Esophagus muscularis mucosa (tissue), 4 donors: ENCODE data around the gene SOWAHA. TPM values are rescaled to one million over a fixed set of nuclear protein-coding genes. Genes with fewer than 3 reads are reported as not detected.

Experiments
- DNase-seq: peaks from one replicate; pipeline ENCODE4 v3.0.0-alpha.2; 2017; ENCODE audit errors: extremely low spot score
- H3K27ac ChIP-seq, 4 donors: fragments of 200-600 bp; sonication (generic); replicated peaks in 1 of 4; 1 replicate in 3 of 4; 2 replicates in 1 of 4; pipeline ENCODE4 v1.5.1; 2016 to 2019; ENCODE audit warnings: mild to moderate bottlenecking in 1 of 4
- H3K27me3 ChIP-seq, 4 donors: fragments of 200-600 bp; sonication (generic); one replicate each; pipeline versions ENCODE4 v1.5.1 to v1.6.0; 2016 to 2019
- H3K36me3 ChIP-seq, 4 donors: fragments of 200-600 bp; sonication (generic); one replicate each; pipeline ENCODE4 v1.5.1; 2016 to 2019
- H3K4me1 ChIP-seq, 4 donors: fragments of 200-600 bp; sonication (generic); one replicate each; pipeline ENCODE4 v1.5.1; 2016 to 2019
- H3K4me3 ChIP-seq, 4 donors: fragments of 200-600 bp; sonication (generic); 1 replicate in 2 of 4; 2 replicates in 2 of 4; pipeline ENCODE4 v1.5.1; 2016 to 2019; ENCODE audit warnings: mild to moderate bottlenecking in 4 of 4, moderate library complexity in 1 of 4
- H3K9me3 ChIP-seq, 4 donors: fragments of 200-600 bp; sonication (generic); 1 replicate in 3 of 4; 2 replicates in 1 of 4; pipeline ENCODE4 v1.5.1; 2016 to 2019
- CTCF ChIP-seq, 3 experiments: fragments of 200-600 bp in 2 of 3; fragments of 450-650 bp in 1 of 3; sonication (generic) in 2 of 3; IDR thresholded peaks; one replicate each; pipeline ENCODE4 v1.5.1; 2017 to 2019; ENCODE audit warnings: antibody characterized with exemption in 3 of 3, mild to moderate bottlenecking in 2 of 3, moderate library complexity in 1 of 3
- EP300 ChIP-seq: sonication (generic); formaldehyde crosslinking; IDR thresholded peaks from one replicate; pipeline ENCODE4 v1.6.1; 2017; ENCODE audit warnings: antibody characterized with exemption
- POLR2A ChIP-seq: fragments of 450-650 bp; IDR thresholded peaks from one replicate; pipeline ENCODE4 v1.6.1; 2017; ENCODE audit warnings: antibody characterized with exemption, moderate library complexity, mild to moderate bottlenecking, low read depth
- POLR2AphosphoS5 ChIP-seq, 2 donors: sonication (generic); formaldehyde crosslinking; IDR thresholded peaks; one replicate each; pipeline ENCODE4 v1.6.1; 2017; ENCODE audit warnings: antibody characterized with exemption in 2 of 2
- WGBS: methylation state at CpG from one replicate; pipeline ENCODE4 v1.1.5; 2018; 5-methylcytosine and 5-hydroxymethylcytosine counted together
- intact Hi-C: fragments of 100-400 bp; cut with DNase I; formaldehyde crosslinking; loops from one replicate; pipeline ENCODE4 v1.15.1; 2023
- total RNA-seq, 4 donors: library from RNA; depleted of rRNA; stranded (reverse); fragments of >200 nt; gene quantifications; one replicate each; pipeline versions ENCODE4 v1.1.0 to v1.2.1, GENCODE V29; 2016

The SOWAHA gene
- total RNA-seq, 4 donors from 2014 or later = 0.06 to 0.83 (median 0.15) TPM

DNA sequence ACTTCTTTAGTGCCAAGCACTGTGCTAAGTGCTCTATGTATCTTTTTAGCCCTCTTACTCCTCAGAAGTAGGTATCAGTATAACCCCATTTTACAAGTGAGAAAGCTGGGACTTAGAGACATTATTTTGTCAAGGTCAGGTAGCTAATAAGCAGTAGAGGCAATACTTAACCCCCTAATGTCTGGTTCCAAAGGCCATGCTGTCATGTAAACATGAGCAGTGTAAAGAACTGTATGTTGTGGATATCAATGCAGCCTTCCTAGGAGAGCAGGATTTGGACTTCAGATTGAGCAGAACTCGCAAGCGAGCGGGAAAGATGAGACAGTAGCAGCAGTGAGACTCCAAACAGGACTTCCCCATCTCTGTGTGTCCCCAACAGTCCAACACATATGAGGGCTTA lies 21.0 kb downstream of the SOWAHA start:
- H3K27me3 ChIP-seq = no peaks in the 10 kb centered on the region
- no peak for TF ChIP-seq POLR2A
- TF ChIP-seq CTCF (IDR thresholded peaks at IDR 0.05) = no peak
- TF ChIP-seq EP300 = no peak
- no peak for TF ChIP-seq POLR2AphosphoS5 (IDR thresholded peaks at IDR 0.05)
- 100% methylated on average over 3 of the region's 3 CpGs for WGBS
- H3K27ac ChIP-seq = no peak overlapping the region
- intact Hi-C loops = loop anchor here (5.0 kb wide), 2 partner anchors 33 to 48 kb away; partner anchors contain the start of genes GDF9 and UQCRQ
- no peaks in the 10 kb centered on the region for H3K36me3 ChIP-seq
- no peak for DNase-seq
- peaks cover 9 to 20% (median 18%) of the 10 kb centered on the region in 4 donors for H3K4me1 ChIP-seq
- H3K9me3 ChIP-seq = no peaks in the 10 kb centered on the region
- no peak overlapping the region for H3K4me3 ChIP-seq

DNA sequence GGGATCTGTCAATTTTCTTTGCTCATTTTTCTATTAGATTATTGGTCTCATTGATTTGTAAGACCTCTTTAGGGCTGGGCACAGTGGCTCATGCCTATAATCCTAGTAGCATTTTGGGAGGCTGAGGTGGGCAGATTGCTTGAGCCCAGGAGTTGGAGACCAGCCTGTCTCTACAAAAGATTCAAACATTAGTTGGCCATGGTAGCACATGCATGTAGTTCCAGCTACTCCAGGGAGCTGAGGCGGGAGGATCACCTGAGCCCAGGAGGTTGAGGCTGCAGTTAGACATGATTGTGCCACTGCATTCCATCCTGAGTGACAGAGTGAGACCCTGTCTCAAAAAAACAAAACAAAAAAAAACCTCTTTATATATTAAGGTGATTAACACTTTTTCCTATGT lies 23.8 kb downstream of the SOWAHA start:
- H3K27ac ChIP-seq = no peak overlapping the region
- DNase-seq = no peak
- 91% methylated on average over 1 of the region's 1 CpG for WGBS
- no peaks in the 10 kb centered on the region for H3K9me3 ChIP-seq
- TF ChIP-seq EP300 = no peak
- no peak for TF ChIP-seq CTCF (IDR thresholded peaks at IDR 0.05)
- TF ChIP-seq POLR2AphosphoS5 (IDR thresholded peaks at IDR 0.05) = no peak
- no peak for TF ChIP-seq POLR2A
- intact Hi-C loops = no loop called here
- H3K27me3 ChIP-seq = no peaks in the 10 kb centered on the region
- no peaks in the 10 kb centered on the region for H3K36me3 ChIP-seq
- H3K4me1 ChIP-seq = peaks cover 0 to 17% (median 16%) of the 10 kb centered on the region in 4 donors
- H3K4me3 ChIP-seq = no peak overlapping the region

DNA sequence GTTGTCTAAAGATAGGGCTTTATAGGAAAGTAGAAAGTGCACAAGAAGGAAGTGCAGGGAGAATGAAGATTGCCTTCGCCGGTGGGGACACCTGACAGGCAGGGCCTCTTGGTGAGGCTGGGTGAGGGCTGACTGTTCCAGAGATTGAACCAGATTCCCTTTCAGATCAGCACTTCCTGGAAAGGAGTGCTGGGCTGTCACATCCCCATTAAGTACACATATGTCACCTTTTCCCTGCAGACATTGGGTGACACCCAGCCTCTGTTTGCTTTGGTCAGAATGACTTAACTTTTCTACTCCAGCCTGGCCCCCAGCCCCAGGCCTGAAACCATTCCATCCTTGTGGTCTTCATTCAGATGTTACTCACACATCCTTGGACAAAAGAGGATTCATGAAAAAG lies 24.8 kb downstream of the SOWAHA start:
- DNase-seq = no peak
- peaks cover 0 to 17% (median 16%) of the 10 kb centered on the region in 4 donors for H3K4me1 ChIP-seq
- H3K36me3 ChIP-seq = no peaks in the 10 kb centered on the region
- TF ChIP-seq POLR2A (no peak), CTCF (IDR thresholded peaks at IDR 0.05) (no peak), EP300 (no peak)
- no peaks in the 10 kb centered on the region for H3K9me3 ChIP-seq
- H3K27me3 ChIP-seq = no peaks in the 10 kb centered on the region
- 81% methylated on average over 2 of the region's 2 CpGs for WGBS
- no peak overlapping the region for H3K4me3 ChIP-seq
- H3K27ac ChIP-seq = no peak overlapping the region
- intact Hi-C loops = no loop called here

DNA sequence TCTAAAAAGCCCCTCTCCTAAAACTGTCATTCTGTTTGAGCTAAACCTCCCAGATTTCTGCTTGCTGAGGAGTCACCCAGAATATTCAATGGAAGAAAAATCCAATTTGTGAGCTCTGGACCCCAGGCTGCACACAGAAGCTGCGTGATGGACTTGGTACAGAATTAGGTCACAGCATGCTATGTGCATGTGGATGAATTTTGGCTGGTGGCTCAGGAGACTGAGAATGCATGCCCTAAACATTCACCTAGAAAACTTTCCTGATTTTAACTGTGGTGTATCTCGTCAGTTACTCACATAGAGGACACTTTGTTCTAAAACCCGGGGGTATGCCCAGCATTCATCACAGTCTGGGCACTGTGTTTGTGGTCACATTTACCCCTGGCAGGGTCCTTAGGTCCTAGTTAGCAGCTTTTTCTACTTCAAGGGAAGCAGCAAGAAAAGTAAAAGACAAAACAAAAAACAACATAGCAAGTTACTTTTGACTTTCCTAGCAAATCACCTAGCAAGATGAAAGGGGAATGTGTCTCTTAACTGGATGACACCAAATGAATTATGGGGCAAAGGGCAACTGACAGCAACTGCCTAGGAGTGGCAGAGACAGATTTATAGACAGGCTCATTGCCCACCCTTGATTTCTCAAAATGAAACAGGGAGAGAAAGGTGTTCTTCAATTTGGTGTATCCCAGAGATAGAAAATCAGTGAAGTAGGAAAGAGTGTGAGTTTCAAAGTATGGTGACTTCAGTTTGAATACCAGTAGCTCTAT lies 25.6 kb downstream of the SOWAHA start:
- DNase-seq = no peak
- 81% methylated on average over 3 of the region's 3 CpGs for WGBS
- Histone ChIP-seq H3K27me3 (no peaks in the 10 kb centered on the region), H3K4me1 (peaks cover 0 to 17% (median 16%) of the 10 kb centered on the region in 4 donors), H3K27ac (peak overlapping the region; percentile 65 to 80 (median 70)), H3K36me3 (no peaks in the 10 kb centered on the region), H3K9me3 (no peaks in the 10 kb centered on the region), H3K4me3 (no peak overlapping the region)
- TF ChIP-seq POLR2AphosphoS5 (IDR thresholded peaks at IDR 0.05) = no peak
- no peak for TF ChIP-seq CTCF (IDR thresholded peaks at IDR 0.05)
- no peak for TF ChIP-seq POLR2A
- TF ChIP-seq EP300 = no peak
- intact Hi-C loops = no loop called here
